Hematopoietic multipotent progenitor cell treated with erythropoietin and hydrocortisone succinate and interleukin-3 and kit ligand, for 6 days (in vitro differentiated cells): ENCODE results near the gene LTO1.

Experiments
- DNase-seq: peaks from one replicate; pipeline ENCODE4 v3.0.0-alpha.2; 2015

Gene LTO1

DNA sequence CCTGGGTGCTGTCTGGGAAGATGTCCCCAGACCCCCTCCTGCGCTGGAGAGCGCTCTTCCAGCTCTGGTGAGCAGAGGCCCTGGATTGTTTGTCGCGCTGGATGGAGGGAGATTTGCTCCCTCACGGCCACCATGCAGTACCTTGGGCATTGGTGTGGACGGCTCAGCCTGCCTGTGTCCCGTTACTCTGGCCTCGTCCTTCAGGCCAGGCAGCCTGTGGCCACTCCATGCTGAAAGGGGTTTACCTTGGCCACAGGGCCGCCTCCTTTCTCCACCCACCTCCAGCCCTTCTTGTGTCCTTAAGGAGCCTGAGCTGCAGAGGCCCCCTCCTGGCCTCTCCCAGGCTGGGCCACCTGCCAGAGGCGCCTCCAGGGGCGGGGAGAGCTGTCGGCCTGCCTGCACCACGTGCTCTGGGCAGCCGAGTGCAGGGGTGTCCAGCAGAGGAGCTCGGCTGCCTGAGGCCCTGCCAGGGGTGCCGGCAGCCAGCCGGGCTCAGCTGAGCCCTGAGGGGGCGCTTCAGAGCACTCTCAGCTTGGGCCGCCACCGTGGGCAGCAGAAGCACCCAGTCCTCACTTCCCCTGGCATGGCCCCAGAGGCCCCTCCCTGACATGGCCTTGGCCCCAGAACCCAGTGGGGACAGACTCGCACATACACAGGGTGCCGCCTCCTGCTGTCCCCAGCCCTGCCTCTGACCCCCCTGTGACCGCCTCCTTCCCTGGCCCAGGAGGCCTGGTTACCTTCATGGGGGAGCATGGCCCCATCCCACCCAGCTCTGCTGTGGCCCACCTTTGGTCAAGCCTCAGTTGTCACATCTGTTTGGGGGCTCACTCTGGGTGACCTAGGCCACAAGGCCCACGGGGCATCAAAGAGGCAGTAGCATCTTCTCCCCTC, 30.8 kb downstream of the LTO1 start:
- DNase-seq: peak; percentile 70

GRCh38 chr11:69643646-69644045, 31.5 kb downstream of the LTO1 start:
- no peak for DNase-seq

- DNase-seq: peak; percentile 88
Observed at GRCh38 chr11:69642913-69643632, 32.1 kb downstream of the LTO1 start.

GRCh38 chr11:69642549-69642912, 32.6 kb downstream of the LTO1 start:
- DNase-seq: peak; percentile 45

- peak; percentile 20 for DNase-seq
Observed at GRCh38 chr11:69641681-69642548, 33.2 kb downstream of the LTO1 start.

DNA sequence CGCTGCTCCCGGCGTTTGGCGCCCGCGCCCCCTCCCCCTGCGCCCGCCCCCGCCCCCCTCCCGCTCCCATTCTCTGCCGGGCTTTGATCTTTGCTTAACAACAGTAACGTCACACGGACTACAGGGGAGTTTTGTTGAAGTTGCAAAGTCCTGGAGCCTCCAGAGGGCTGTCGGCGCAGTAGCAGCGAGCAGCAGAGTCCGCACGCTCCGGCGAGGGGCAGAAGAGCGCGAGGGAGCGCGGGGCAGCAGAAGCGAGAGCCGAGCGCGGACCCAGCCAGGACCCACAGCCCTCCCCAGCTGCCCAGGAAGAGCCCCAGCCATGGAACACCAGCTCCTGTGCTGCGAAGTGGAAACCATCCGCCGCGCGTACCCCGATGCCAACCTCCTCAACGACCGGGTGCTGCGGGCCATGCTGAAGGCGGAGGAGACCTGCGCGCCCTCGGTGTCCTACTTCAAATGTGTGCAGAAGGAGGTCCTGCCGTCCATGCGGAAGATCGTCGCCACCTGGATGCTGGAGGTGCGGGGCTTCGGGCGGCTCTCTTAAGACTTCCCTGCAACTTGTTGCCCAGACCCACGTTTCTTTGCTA, 34.1 kb downstream of the LTO1 start, which contains the start of gene CCND1:
Gene CCND1 (plus strand): TSS at position 162 of the 587 bp plus-strand sequence. CDS start 158 bp downstream, at position 320.
- peak; percentile 86 for DNase-seq

- DNase-seq: peak; percentile 30
Observed at GRCh38 chr11:69640260-69640994, 34.7 kb downstream of the LTO1 start.

GRCh38 chr11:69639831-69640230, 35.3 kb downstream of the LTO1 start:
- DNase-seq: no peak

GRCh38 chr11:69638941-69639681, 36.0 kb downstream of the LTO1 start:
- peak; percentile 90 for DNase-seq

DNA sequence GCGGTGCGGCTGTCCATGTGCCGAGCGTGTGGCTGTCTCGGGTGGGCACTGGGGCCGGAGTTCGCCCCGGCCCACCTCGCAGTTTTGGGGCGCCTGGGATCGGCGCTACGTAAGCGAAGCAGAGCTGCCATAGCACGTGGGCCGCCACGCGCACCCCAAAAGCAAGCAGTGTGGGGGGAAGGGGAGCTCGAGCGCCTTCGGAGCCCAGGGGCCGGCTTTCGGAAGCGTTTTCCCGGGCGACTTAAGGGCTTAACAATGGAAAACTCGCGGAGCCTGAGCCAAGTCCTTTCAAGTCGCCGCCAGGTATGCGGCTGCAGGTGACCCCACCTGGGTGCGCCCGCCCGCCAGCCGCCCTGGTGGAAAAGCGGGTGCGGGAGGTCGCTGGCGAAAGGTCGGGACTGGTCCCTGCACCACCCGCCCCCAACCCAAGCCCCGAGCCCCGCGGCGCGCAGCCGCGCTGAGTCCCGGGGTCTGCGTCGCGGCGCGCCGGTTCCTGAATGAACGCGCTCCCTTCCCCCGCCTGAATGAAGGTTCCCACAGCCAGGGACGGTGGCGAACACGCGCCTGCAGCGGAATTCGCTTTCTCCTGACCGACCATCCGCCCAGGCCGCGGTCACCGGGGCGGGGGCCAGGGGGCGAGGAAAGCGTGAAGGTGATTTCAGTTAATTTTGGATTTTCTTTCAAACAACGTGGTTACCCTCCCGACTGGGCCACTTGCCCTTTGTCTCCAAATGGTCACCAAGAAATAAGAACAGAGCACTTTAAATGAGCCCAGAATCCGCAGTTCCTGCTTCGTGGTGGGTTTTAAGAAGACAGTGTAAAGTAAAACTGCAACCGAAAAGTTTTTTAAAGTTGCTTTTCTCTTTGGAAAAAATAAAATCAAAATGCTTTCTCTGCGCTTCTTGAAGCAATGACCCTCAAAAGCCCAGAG, 36.9 kb downstream of the LTO1 start:
- peak; percentile 60 for DNase-seq

GRCh38 chr11:69637198-69637940, 37.8 kb downstream of the LTO1 start:
- DNase-seq: no peak

DNA sequence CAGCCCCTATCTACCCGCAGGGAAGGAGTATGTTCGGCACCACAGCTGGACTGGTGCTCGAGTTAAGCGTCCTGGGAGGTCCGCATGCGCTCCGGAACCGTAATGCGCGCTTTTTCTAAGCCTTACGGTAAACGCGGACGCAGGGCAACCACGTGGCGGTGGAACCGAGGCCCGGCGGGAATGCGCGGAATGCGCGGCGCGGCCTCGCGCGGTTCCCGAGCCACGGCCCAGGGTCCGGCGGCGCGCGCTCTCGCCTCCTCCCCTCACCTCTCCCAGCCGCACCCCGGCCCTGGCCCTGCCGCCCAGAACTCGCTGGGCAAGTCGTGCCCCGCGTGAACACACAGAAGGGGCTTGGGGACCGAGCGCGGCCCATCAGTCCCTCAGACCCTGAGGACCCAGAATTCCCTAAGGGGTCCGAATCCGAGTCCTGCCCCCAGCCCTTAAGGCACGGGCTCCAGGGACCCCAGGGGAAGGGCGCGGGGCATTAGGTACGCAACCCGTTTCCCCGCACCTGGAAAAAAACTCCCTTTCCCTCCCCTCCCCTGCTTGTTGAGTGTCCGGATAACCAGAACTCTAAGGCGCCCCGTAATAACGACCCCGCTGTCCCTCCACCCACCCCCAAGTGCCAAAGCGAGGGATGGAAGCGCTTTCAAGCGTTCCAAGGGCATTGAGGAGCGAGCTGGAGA, 38.5 kb downstream of the LTO1 start:
- DNase-seq: peak; percentile 44

DNA sequence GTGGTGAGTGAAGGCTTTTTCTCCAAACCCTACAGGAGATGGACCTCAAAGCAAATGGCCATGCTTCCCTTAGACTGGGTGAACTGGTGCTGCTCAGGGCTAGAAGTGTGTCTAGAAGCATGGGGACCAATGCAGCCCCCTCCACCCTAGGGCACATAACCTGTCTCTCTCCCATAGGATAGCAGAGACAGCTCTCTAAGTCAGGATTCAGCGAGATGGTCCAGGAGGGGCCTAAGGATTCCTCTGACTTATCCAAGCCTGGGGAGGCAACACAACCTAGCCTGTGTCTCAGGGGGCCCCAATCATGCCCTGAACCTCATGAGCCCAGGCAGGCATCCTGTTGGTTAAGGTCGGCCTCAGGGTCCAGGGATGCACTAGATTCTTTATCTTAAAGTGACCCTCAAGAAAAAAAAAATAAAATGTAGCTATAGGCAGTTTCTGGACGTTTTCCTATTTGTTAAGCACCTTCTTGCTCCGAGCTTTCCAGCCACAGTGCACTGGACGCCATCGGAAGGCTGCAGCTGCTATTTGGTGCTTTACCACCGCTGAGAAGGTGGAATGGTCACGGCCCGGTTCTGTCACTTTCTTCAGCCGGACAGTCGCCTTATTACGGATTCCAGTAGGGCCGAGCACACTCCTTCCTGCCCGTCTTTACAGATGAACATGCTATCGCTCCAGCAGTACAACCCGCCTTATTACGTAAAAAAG, 39.2 kb downstream of the LTO1 start:
- DNase-seq: no peak

GRCh38 chr11:69635195-69635594, 40.0 kb downstream of the LTO1 start:
- no peak for DNase-seq

DNA sequence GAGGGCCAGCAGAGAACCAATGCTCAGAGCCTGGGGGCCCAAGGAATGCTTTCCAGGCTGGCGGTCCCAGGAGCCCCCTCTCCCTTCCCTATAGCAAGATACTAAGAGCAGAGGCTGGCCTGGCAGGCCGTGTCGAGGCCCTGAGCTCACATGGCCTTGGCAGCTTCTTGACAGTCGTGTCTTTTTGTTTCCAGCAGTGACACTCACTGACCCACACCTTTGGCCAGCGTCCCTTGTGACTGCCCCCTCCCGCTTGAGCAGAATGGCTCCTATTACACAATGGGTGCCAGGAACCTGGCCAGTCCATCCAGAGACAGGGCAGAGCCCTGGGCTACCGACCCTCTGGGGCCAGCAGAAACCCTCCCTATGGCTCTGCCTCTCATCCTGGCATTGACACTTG, 40.6 kb downstream of the LTO1 start:
- no peak for DNase-seq

GRCh38 chr11:69634069-69634468, 41.1 kb downstream of the LTO1 start:
- no peak for DNase-seq

DNA sequence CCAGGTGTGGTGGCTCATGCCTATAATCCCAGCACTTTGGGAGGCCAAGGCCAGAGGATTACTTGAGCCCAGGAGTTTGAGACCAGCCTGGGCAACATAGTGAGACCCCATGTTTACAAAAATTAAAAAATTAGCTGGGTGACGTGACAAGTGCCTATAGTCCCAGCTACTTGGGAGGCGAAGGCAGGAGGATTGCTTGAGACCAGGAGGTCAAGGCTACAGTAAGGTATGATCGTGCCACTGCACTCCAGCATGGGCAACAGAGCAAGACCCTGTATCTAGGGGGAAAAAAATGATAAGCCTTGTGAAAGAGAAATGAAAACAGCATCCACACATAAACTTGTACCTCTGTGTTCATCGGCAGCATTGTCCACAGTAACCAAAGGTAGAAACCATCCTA, 42.3 kb downstream of the LTO1 start:
- no peak for DNase-seq

- no peak for DNase-seq
Observed at GRCh38 chr11:69630424-69630823, 44.7 kb downstream of the LTO1 start.
